ENCODE data around the gene OMP. TPM values are rescaled to one million over a fixed set of nuclear protein-coding genes. Genes with fewer than 3 reads are reported as not detected.

The OMP gene
- total and polyA plus RNA-seq, 2 donors (not counting 3 experiments of a cell fraction or from before 2014, with no cell fraction given): 0.80 TPM; not detected in 1

DNA sequence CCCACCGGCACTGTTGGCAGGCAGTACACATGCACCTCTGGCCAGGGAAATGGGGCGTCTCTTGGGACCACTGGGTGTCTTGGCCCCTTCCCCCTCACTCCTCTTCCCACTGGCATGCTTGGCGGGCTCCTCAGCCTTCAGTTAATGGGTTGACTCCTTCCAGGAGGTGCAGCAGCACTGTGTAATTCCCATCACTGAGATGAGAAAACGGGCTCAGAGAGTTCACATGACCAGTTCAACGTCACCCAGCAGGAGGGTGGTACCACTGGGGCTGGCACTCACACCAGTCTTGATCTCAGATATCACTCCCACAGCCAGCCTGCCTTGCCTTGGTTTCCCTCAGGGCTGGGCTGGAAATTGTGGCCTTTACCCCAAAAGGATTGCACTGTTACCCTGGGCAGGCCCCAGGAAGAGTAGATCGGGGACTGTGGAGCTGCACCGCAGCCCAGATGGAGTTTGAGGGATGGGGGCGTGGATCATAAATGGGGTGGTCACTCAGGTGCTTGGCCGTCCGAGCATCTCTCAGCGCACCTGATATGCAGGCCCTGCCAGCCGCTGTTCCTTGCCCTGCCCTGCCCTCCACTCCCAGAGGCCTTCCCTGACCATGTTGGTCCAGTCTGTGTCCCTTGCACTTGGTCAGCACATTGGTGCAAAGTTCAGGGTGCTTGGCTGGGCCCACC is 18.9 kb upstream of the OMP start:
- Histone ChIP-seq H4K20me1 (replicated peaks; ENCODE audit: control insufficient read depth, extremely low read depth, insufficient read depth, low read length) (no peaks in the 10 kb centered on the region), H3K4me3 (replicated peaks in 1 of 3; ENCODE audit: insufficient read depth in 1 of 3, low read depth in 1 of 3, low read length in 3 of 3) (no peak overlapping the region), H3K27ac (ENCODE audit: insufficient read depth, low read depth, low read length) (no peak overlapping the region), H3K4me1 (ENCODE audit: control insufficient read depth, extremely low read depth, insufficient read depth, low read length) (peaks cover 14% of the 10 kb centered on the region), H3K79me2 (ENCODE audit: control insufficient read depth, insufficient read depth, low read length) (no peaks in the 10 kb centered on the region), H3K9me3 (replicated peaks; ENCODE audit: control insufficient read depth, insufficient read depth, low read length) (no peaks in the 10 kb centered on the region), H2AFZ (ENCODE audit: low read depth, low read length) (no peak overlapping the region), H3K9me1 (replicated peaks; ENCODE audit: control insufficient read depth, extremely low read depth, insufficient read depth, low read length) (no peaks in the 10 kb centered on the region), H3K4me2 (ENCODE audit: insufficient read depth, low read length) (no peak overlapping the region), H3K36me3 (ENCODE audit: control insufficient read depth in 2 of 2, extremely low read depth in 1 of 2, insufficient read depth in 2 of 2, low read length in 2 of 2) (no peaks in the 10 kb centered on the region), H3K9ac (replicated peaks; ENCODE audit: extremely low read depth, insufficient read depth, low read length) (no peak overlapping the region), H3K27me3 (ENCODE audit: control insufficient read depth in 2 of 2, insufficient read depth in 2 of 2, low read length in 2 of 2) (no peaks in the 10 kb centered on the region)
- TF ChIP-seq POLR2AphosphoS5 (IDR thresholded peaks at IDR 0.05; ENCODE audit: insufficient read depth, low read depth, low read length): no peak
- TF ChIP-seq EZH2 (IDR thresholded peaks at IDR 0.05; ENCODE audit: borderline replicate concordance, low read depth, low read length, severe bottlenecking): no peak
- TF ChIP-seq MYC (IDR thresholded peaks at IDR 0.05; ENCODE audit: low read depth, low read length): no peak
- TF ChIP-seq POLR2A (IDR thresholded peaks at IDR 0.05; ENCODE audit: low read depth, low read length): no peak
- TF ChIP-seq FOS (IDR thresholded peaks at IDR 0.05; ENCODE audit: borderline replicate concordance, insufficient read depth, low read length): no peak
- TF ChIP-seq, protein P1, sequence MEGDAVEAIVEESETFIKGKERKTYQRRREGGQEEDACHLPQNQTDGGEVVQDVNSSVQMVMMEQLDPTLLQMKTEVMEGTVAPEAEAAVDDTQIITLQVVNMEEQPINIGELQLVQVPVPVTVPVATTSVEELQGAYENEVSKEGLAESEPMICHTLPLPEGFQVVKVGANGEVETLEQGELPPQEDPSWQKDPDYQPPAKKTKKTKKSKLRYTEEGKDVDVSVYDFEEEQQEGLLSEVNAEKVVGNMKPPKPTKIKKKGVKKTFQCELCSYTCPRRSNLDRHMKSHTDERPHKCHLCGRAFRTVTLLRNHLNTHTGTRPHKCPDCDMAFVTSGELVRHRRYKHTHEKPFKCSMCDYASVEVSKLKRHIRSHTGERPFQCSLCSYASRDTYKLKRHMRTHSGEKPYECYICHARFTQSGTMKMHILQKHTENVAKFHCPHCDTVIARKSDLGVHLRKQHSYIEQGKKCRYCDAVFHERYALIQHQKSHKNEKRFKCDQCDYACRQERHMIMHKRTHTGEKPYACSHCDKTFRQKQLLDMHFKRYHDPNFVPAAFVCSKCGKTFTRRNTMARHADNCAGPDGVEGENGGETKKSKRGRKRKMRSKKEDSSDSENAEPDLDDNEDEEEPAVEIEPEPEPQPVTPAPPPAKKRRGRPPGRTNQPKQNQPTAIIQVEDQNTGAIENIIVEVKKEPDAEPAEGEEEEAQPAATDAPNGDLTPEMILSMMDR (IDR thresholded peaks at IDR 0.05; ENCODE audit: extremely low read depth in 1 of 2, insufficient read depth in 1 of 2, low read depth in 1 of 2, low read length in 2 of 2): no peak
- no peak for TF ChIP-seq GATA2 (IDR thresholded peaks at IDR 0.05; ENCODE audit: insufficient read depth, insufficient read length, low read depth, low read length)
- no peak for TF ChIP-seq JUN (IDR thresholded peaks at IDR 0.05; ENCODE audit: borderline replicate concordance, insufficient read depth, insufficient read length, low read depth)
- intact Hi-C loops (cut with micrococcal nuclease): no loop called here
- POLR2A ChIA-PET: interaction anchor here (1.3 kb wide), 1 partner anchor 8 kb away, joined by 5 read pairs; no protein-coding TSS in a partner anchor
- no peak for DNase-seq (ENCODE audit: low read depth, low spot score)
- BruUV-seq (replicated peaks): no TSS peak
- dilution Hi-C loops (cut with MboI; ENCODE audit: extremely low pct_ligation_motif_present, low sequenced_read_pairs): no loop called here
- FAIRE-seq: no peak
- CTCF ChIA-PET: interaction anchor here (1.0 to 4.6 kb wide), 7 partner anchors 8 to 36 kb away, joined by 3 to 98 read pairs (median 14); no protein-coding TSS in a partner anchor

All from endothelial cell of umbilical vein (primary cell).